ENCODE measurements around the gene RAVER2.
"Not testable (repeated sequence)": the region's sequence is repeated elsewhere in the genome, so short reads cannot be mapped to it uniquely, and the experiment has no call there.

The RAVER2 gene

GRCh38 chr1:64750092-64750491 is 5.2 kb downstream of the RAVER2 start:
- no peak for DNase-seq

- DNase-seq, result no peak
Measured at GRCh38 chr1:64750875-64751274, 6.0 kb downstream of the RAVER2 start.

- DNase-seq, result no peak
Measured at GRCh38 chr1:64754173-64754572, 9.3 kb downstream of the RAVER2 start.

GRCh38 chr1:64755361-64755760 is 10.5 kb downstream of the RAVER2 start:
- no peak for DNase-seq

GRCh38 chr1:64756770-64757169 is 11.9 kb downstream of the RAVER2 start:
- no peak for DNase-seq

- DNase-seq, result no peak
Measured at GRCh38 chr1:64757213-64757612, 12.3 kb downstream of the RAVER2 start.

- no peak for DNase-seq
Measured at GRCh38 chr1:64758233-64758632, 13.4 kb downstream of the RAVER2 start.

GRCh38 chr1:64759968-64760367 is 15.1 kb downstream of the RAVER2 start:
- no peak for DNase-seq

GRCh38 chr1:64765012-64765411 is 20.1 kb downstream of the RAVER2 start:
- no peak for DNase-seq

- no peak for DNase-seq
Measured at GRCh38 chr1:64765826-64766225, 21.0 kb downstream of the RAVER2 start.

- peak; percentile 10 for DNase-seq
Measured at GRCh38 chr1:64766429-64766828, 21.6 kb downstream of the RAVER2 start.

GRCh38 chr1:64769482-64769881 is 24.6 kb downstream of the RAVER2 start:
- DNase-seq, result no peak

- DNase-seq, result no peak
Measured at GRCh38 chr1:64769971-64770370, 25.1 kb downstream of the RAVER2 start.

- not testable (repeated sequence) for DNase-seq
Measured at GRCh38 chr1:64773306-64773705, 28.4 kb downstream of the RAVER2 start.

GRCh38 chr1:64775113-64775512 is 30.2 kb downstream of the RAVER2 start:
- no peak for DNase-seq

GRCh38 chr1:64782044-64782443 is 37.2 kb downstream of the RAVER2 start:
- DNase-seq, result not testable (repeated sequence)

- DNase-seq, result not testable (repeated sequence)
Measured at GRCh38 chr1:64782848-64783247, 38.0 kb downstream of the RAVER2 start.

- DNase-seq, result no peak
Measured at GRCh38 chr1:64790832-64791487, 46.1 kb downstream of the RAVER2 start.

- no peak for DNase-seq
Measured at GRCh38 chr1:64798872-64799271, 54.0 kb downstream of the RAVER2 start.

- DNase-seq, result no peak
Measured at GRCh38 chr1:64801851-64802523, 57.1 kb downstream of the RAVER2 start.

GRCh38 chr1:64809309-64809708 is 64.4 kb downstream of the RAVER2 start:
- DNase-seq, result no peak

GRCh38 chr1:64810001-64810400 is 65.1 kb downstream of the RAVER2 start:
- DNase-seq, result no peak

- DNase-seq, result peak; percentile 64
Measured at GRCh38 chr1:64811131-64811530, 66.3 kb downstream of the RAVER2 start.

- DNase-seq, result no peak
Measured at GRCh38 chr1:64814427-64814826, 69.6 kb downstream of the RAVER2 start.

GRCh38 chr1:64817364-64817763 is 72.5 kb downstream of the RAVER2 start:
- DNase-seq, result not testable (repeated sequence)
